Mesothelial cell of epicardium (in vitro differentiated cells): Measurements from ENCODE around the gene RNASEL. TPM values are rescaled to one million over a fixed set of nuclear protein-coding genes. Genes with fewer than 3 reads are reported as not detected.

Experiments
- DNase-seq, 2 experiments: peaks; one replicate each; pipeline ENCODE4 v3.0.0; 2021; ENCODE audit warnings: low spot score in 2 of 2; ENCODE audit not compliant: unreplicated experiment in 2 of 2
- H3K27ac Mint-ChIP-seq: 2 replicates; pipeline ENCODE4 v1.8.0; 2021; ENCODE audit warnings: mixed read lengths
- H3K27me3 Mint-ChIP-seq: 2 replicates; pipeline ENCODE4 v1.8.0; 2021; ENCODE audit warnings: low read depth, mixed read lengths
- H3K36me3 Mint-ChIP-seq: 2 replicates; pipeline ENCODE4 v1.8.0; 2021; ENCODE audit warnings: mixed read lengths
- H3K4me1 Mint-ChIP-seq: 2 replicates; pipeline ENCODE4 v1.8.0; 2021; ENCODE audit warnings: mixed read lengths
- H3K4me3 Mint-ChIP-seq: 2 replicates; pipeline ENCODE4 v1.8.0; 2021; ENCODE audit warnings: mild to moderate bottlenecking, moderate library complexity, mixed read lengths
- H3K9me3 Mint-ChIP-seq: 2 replicates; pipeline ENCODE4 v1.8.0; 2021; ENCODE audit warnings: mixed read lengths
- CTCF ChIP-seq: fragments of 200-600 bp; sonication (generic); IDR thresholded peaks from one replicate; pipeline ENCODE4 v1.5.0; 2021; ENCODE audit warnings: antibody characterized with exemption; ENCODE audit not compliant: unreplicated experiment
- total RNA-seq: library from RNA; stranded (reverse); gene quantifications from 3 replicates; pipeline ENCODE4 v1.2.1, GENCODE V29; 2021

The RNASEL gene
- total RNA-seq, 1 donor from 2014 or later, result 5.6 TPM

GRCh38 chr1:182567629-182568028 is 21.4 kb downstream of the RNASEL start:
- H3K27me3 Mint-ChIP-seq, result peaks cover 15% of the 10 kb centered on the region
- H3K9me3 Mint-ChIP-seq, result peaks cover 6% of the 10 kb centered on the region
- DNase-seq, result no peak
- no peak for TF ChIP-seq CTCF
- no peaks in the 10 kb centered on the region for H3K36me3 Mint-ChIP-seq
- H3K4me3 Mint-ChIP-seq, result no peak overlapping the region
- H3K27ac Mint-ChIP-seq, result no peak overlapping the region
- no peaks in the 10 kb centered on the region for H3K4me1 Mint-ChIP-seq

- peaks cover 6% of the 10 kb centered on the region for H3K9me3 Mint-ChIP-seq
- no peak for TF ChIP-seq CTCF
- DNase-seq, result no peak
- no peaks in the 10 kb centered on the region for H3K4me1 Mint-ChIP-seq
- no peak overlapping the region for H3K27ac Mint-ChIP-seq
- peaks cover 23% of the 10 kb centered on the region for H3K27me3 Mint-ChIP-seq
- no peak overlapping the region for H3K4me3 Mint-ChIP-seq
- H3K36me3 Mint-ChIP-seq, result no peaks in the 10 kb centered on the region
Observed at GRCh38 chr1:182565537-182565936, 23.5 kb downstream of the RNASEL start.

GRCh38 chr1:182564406-182565004 is 24.6 kb downstream of the RNASEL start:
- no peak overlapping the region for H3K27ac Mint-ChIP-seq
- TF ChIP-seq CTCF, result no peak
- no peak for DNase-seq
- peaks cover 26% of the 10 kb centered on the region for H3K27me3 Mint-ChIP-seq
- H3K9me3 Mint-ChIP-seq, result peaks cover 6% of the 10 kb centered on the region
- H3K4me1 Mint-ChIP-seq, result no peaks in the 10 kb centered on the region
- H3K36me3 Mint-ChIP-seq, result no peaks in the 10 kb centered on the region
- no peak overlapping the region for H3K4me3 Mint-ChIP-seq

GRCh38 chr1:182563095-182563494 is 26.0 kb downstream of the RNASEL start:
- Mint-ChIP-seq H3K9me3 (peaks cover 6% of the 10 kb centered on the region), H3K27me3 (peaks cover 29% of the 10 kb centered on the region), H3K27ac (no peak overlapping the region), H3K4me1 (no peaks in the 10 kb centered on the region), H3K4me3 (no peak overlapping the region), H3K36me3 (no peaks in the 10 kb centered on the region)
- no peak for TF ChIP-seq CTCF
- DNase-seq, result no peak

GRCh38 chr1:182561456-182561855 is 27.6 kb downstream of the RNASEL start:
- Mint-ChIP-seq H3K36me3 (no peaks in the 10 kb centered on the region), H3K27ac (no peak overlapping the region), H3K4me1 (no peaks in the 10 kb centered on the region), H3K9me3 (peaks cover 6% of the 10 kb centered on the region), H3K4me3 (no peak overlapping the region), H3K27me3 (peaks cover 29% of the 10 kb centered on the region)
- no peak for TF ChIP-seq CTCF
- no peak for DNase-seq

- Mint-ChIP-seq H3K4me1 (no peaks in the 10 kb centered on the region), H3K27ac (no peak overlapping the region), H3K36me3 (no peaks in the 10 kb centered on the region), H3K4me3 (no peak overlapping the region), H3K27me3 (peaks cover 26% of the 10 kb centered on the region), H3K9me3 (peaks cover 5% of the 10 kb centered on the region)
- DNase-seq, result no peak
- TF ChIP-seq CTCF, result no peak
Observed at GRCh38 chr1:182560392-182560984, 28.6 kb downstream of the RNASEL start.
